Activated CD8-positive, alpha-beta memory T cell treated with anti-CD3 and anti-CD28 coated beads for 4 hours (primary cell): ENCODE results near the gene AXIN1.
"Not testable (repeated sequence)": the region's sequence is repeated elsewhere in the genome, so short reads cannot be mapped to it uniquely, and the experiment has no call there.

Source experiments
- DNase-seq, 2 donors: peaks; one replicate each; pipeline ENCODE4 v3.0.0-alpha.2; 2020; ENCODE audit warnings: low read depth in 2 of 2

The AXIN1 gene

DNA sequence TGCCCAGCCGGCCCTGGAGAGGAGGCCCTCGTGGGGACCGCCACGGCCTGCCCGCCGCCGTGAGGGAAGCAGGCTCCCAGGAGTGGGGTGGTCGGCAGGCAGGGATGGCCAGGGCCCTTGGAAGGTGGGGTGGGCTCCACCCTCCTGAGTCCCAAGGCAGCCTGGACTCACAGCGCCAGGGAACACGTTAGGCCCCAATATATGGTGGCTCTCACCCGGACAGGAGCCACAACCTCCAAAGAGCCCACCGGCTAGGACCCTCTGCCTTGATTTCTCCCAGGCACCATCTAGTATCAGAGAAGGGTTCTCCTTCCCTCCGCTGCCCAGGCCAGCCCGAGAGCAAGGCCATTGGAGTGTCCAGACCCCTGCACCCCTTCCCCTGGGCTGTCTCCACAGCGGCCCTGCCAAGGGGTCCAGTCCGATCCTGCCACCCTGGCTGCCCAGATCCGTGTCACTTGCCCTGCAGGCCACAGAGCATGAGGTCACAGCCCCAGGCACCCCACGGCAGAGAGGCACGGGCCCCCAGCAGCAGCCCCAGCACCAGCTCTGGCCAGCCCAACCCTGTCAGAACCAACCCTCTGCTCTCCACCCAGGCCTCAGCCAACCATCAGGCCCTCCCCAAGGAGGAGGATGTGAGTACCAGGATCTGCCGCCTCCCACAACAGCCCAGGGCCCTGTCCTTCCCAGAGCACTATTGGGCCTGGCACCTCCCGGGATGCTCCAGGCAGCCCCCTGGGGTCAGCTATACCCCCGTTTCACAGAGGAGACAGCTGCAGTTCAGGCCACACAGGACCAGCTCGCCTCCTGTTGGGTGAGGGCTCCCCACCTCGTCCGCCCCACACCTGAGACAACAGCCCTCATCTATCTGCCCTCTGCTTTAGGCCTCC lies 1.1 kb upstream of the AXIN1 start:
- no peak for DNase-seq

GRCh38 chr16:351804-352520 lies 561 bp downstream of the AXIN1 start:
- DNase-seq: no peak

DNA sequence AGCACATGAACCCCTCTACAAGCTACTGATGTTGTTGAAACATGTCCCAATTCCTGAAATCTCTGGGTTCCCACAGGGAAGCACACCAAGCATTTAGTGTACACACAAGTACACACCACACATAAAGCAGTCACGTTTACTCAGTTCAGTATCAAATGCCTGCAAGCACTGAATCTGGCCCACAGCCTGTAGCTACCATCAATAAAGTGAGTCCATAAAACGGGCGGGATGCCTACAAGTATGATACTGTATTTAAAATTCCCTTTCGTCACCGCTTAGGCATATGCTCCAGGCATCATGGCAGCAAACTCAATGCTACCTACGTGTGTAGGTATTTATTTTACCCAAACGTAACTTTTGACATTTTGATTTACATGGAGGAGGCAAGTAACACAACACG lies 2.3 kb downstream of the AXIN1 start:
- DNase-seq: no peak

DNA sequence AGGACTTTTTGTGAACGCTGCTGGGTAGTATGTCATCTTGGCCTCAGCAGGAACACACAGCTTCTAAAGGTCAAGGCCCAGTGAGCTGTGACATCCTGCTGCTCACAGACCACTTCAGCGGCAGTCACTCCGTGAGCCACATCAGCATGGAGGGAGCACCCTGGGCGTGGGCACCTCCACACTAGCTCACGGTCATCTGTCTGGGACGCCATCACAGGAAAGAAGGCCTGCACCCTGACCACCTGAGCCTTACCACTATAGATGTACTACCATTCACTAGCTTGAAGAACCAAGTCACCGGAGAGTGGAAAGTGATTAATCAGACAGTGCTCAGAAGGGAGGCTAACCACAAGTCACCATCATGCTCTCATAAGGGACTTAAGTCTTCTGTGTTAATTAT lies 3.3 kb downstream of the AXIN1 start:
- no peak for DNase-seq

- not testable (repeated sequence) for DNase-seq
Measured at GRCh38 chr16:348495-348894, 4.0 kb downstream of the AXIN1 start.

- DNase-seq: no peak
Measured at GRCh38 chr16:347203-347602, 5.3 kb downstream of the AXIN1 start.

- DNase-seq: no peak
Measured at GRCh38 chr16:346587-346986, 5.9 kb downstream of the AXIN1 start.

- DNase-seq: no peak
Measured at GRCh38 chr16:345772-346171, 6.8 kb downstream of the AXIN1 start.

DNA sequence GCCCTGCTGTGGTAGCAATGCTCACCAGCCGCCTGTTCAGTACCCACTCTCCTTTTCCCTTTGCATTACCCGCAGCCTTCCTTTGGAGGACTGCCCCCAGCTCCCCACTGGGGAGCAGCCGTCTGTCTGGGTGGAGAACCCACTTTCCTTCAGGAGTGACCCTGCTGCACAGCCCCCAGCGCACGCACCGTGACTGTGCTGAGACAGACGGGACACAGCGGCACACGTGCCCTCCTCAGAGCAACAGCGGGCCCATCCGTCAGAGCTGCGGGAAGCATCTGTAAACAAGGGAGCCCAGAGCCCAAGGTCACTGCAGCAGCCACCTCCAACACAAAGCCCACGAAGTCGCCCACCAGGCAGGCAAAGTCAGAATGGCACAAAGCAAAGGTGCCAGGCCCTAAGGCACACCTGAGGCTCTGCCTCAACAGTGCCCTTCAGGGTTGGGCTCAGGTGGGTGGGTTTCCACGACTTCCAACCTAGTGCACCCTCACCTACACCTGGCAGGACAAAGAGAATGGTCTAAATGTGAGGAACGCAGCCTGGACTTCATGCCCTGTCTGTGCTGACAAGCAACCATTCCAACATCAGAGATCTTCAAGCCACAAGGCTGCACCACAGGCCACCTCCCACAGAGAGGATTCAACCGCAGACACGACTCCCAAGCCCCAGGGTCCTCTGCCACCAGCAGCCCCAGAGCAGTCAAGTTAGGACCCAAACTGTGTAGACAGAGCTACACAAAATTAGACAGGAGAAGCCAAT lies 9.9 kb downstream of the AXIN1 start:
- DNase-seq: no peak

- not testable (repeated sequence) for DNase-seq
Measured at GRCh38 chr16:341974-342336, 10.6 kb downstream of the AXIN1 start.

- not testable (repeated sequence) for DNase-seq
Measured at GRCh38 chr16:341095-341973, 11.2 kb downstream of the AXIN1 start.

DNA sequence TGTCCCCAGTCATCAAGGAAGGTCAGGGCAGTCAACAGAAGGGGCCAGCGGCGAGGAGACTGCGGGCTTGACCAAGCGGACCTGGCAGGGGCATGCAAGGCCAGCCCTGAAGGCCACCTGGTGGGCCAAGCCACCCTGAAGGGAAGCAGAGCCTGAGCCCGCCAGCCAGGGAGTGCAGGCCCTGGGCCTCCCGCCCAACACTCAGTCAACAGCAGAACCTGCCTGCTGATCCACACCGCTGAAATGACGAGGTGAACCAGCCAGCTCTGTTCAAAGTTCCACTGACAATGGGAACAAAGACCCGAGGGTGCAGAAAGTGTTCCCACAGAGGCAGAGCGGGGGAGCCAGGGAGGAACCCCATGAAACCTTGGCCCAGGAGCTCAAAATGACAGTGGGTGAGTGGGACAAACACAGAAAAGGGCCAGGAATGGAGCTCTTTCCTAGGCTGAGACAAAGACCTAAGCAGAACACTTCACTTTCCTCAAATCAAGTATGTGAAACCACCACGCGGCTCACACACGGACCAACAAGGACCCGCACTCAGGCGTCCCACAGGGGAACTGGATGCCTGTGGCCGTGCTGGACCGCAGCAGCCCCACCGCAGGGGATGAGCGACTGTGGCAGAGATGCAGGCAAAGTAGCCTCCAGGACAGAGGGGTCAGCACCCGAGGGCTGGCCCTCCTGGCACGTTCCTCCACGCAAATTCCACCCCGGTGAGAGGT lies 12.0 kb downstream of the AXIN1 start:
- DNase-seq: no peak

DNA sequence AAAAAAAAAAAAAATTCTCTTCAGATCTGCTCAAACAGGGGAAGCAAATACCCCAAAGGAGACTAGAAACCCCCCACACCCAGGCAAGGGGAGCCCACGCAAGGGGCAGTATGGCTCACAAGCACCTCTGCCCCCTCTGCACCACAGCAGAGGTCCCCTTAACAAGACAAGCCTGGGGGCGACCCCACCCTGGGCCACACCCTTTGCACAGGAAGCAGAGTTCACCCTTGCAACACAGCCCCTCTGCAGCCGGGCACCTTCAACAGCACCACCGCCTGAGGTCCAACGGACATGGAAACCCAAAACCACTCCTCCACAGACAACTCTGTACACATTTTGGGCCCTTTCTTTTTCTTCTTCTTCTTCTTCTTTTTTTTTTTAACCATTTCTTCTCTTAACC lies 12.8 kb downstream of the AXIN1 start:
- no peak for DNase-seq

GRCh38 chr16:337975-338575 lies 14.4 kb downstream of the AXIN1 start:
- DNase-seq: no peak

GRCh38 chr16:337437-337836 lies 15.1 kb downstream of the AXIN1 start:
- no peak for DNase-seq

DNA sequence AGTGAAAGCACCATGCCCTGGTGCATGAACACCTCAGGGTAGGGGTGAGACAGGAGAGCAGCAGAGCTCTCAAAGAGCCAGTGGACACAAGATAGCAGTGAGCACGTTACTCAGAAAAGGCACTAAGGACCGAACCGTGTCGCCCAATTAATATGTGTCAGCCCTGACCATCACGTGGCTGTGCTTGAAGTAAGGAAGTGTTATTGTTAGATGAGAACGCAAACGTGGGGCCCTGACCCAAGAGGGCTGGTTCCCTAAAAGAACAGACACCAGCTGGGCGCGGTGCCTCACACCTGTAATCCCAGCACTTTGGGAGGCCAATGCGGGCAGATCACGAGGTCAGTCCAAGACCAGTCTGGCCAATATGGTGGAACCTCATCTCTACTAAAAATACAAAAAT lies 16.3 kb downstream of the AXIN1 start:
- no peak for DNase-seq

GRCh38 chr16:334861-335632 lies 17.5 kb downstream of the AXIN1 start:
- not testable (repeated sequence) for DNase-seq

GRCh38 chr16:334164-334832 lies 18.2 kb downstream of the AXIN1 start:
- not testable (repeated sequence) for DNase-seq
